Type B pancreatic cell (in vitro differentiated cells): ENCODE measurements around the gene SWT1. TPM values are rescaled to one million over a fixed set of nuclear protein-coding genes. Genes with fewer than 3 reads are reported as not detected.

Experiments used
- DNase-seq: peaks from one replicate; pipeline ENCODE4 v3.0.0; 2021; ENCODE audit warnings: mixed read lengths; ENCODE audit not compliant: unreplicated experiment; ENCODE audit errors: extremely low spot score
- H3K27ac Mint-ChIP-seq: 2 replicates; pipeline ENCODE4 v1.8.0; 2021; ENCODE audit warnings: mild to moderate bottlenecking, mixed read lengths
- H3K27me3 Mint-ChIP-seq: 2 replicates; pipeline ENCODE4 v1.8.0; 2021; ENCODE audit warnings: mixed read lengths
- H3K36me3 Mint-ChIP-seq: 2 replicates; pipeline ENCODE4 v1.8.0; 2021; ENCODE audit warnings: mixed read lengths
- H3K4me1 Mint-ChIP-seq: one replicate; pipeline ENCODE4 v1.8.0; 2021; ENCODE audit warnings: mixed read lengths; ENCODE audit not compliant: unreplicated experiment
- H3K4me3 Mint-ChIP-seq: 2 replicates; pipeline ENCODE4 v1.8.0; 2021; ENCODE audit warnings: mild to moderate bottlenecking, mixed read lengths
- H3K9me3 Mint-ChIP-seq: 2 replicates; pipeline ENCODE4 v1.8.0; 2021; ENCODE audit warnings: mixed read lengths
- total RNA-seq: library from RNA; stranded (reverse); gene quantifications from 2 replicates; pipeline ENCODE4 v1.2.1, GENCODE V29; 2021; ENCODE audit warnings: low replicate concordance
- TF ChIP-seq, protein P1 (sequence below): fragments of 200-600 bp; sonication (generic); conservative IDR thresholded peaks from 2 replicates; pipeline ENCODE4 v1.5.0; 2021; ENCODE audit warnings: antibody characterized with exemption, mild to moderate bottlenecking

SWT1 gene
- total RNA-seq, 1 donor from 2014 or later = 6.2 TPM

DNA sequence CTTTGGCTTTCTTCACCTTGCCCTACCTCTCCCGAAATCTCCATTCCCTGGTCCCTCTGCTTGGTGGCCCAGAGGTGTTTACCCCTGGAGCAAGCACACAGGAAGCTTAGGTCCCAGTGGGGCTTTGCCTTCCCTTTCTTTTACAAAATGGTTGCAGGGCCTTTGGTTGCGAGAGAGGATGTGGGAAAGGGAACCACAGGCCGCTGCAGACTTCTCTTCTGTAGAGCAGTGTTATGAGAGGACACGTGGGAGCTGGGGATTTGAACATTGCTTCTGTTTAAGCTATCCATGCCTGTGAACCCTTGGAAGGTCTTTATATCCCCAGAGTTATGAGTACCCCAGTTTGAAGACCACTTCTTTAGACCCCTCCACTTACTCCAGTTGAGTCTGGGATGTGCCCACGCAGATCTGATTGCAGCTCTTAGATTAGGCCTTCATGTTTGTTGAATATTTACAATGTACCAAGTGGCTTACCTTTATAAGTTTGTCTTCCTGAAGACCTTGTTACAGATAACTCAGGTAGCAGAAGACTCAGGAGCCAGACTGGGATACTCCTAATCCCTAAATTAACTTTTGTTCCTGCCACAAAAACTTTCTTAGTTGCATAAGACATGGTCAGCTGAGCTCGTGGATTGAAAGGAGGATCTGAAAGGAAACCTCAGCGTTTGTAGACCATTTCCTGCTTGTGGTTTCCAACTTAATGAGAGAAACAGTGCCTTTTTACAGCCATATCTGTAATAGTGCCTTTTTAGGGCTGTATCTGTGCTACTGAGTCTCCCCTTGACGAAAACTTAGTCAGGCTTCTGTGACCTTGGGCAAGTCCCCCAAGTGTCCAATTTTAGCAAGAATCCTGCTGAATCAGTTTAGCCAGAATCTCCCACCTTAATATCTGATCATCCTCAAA is 182.0 kb downstream of the SWT1 start:
- H3K4me3 Mint-ChIP-seq = no peak overlapping the region
- H3K27ac Mint-ChIP-seq = no peak overlapping the region

DNA sequence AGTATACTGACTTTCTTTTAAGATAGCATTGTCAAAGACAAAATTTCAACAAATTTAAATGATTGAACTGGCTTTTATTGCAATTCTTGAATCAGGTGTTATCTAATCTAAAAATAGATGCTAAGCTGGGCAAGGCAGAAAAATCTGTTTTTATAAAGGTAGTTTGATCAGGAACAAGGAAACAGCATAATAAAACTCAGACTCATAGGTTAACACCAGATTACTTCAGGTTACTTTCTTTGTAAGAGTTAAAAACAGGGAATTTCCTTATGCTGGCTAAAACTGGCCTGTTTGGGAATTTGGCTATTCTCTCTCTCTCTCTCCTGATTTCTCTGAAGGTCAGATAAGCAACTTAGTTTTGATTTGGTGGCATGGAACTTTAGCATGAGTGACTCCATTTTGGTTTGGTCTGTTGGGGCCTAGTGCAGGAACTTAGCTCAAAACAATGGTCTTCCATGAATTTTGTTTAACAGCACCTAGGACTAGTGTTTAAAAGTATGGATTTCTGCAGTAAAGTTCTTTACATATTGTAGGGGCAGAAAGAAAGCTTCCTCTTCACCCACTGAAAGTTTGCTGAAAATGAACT is 184.3 kb downstream of the SWT1 start:
- Mint-ChIP-seq H3K36me3 (no peaks in the 10 kb centered on the region), H3K4me1 (peaks cover 5% of the 10 kb centered on the region), H3K4me3 (no peak overlapping the region), H3K9me3 (peaks cover 5% of the 10 kb centered on the region), H3K27me3 (no peaks in the 10 kb centered on the region), H3K27ac (no peak overlapping the region)
- TF ChIP-seq, protein P1, sequence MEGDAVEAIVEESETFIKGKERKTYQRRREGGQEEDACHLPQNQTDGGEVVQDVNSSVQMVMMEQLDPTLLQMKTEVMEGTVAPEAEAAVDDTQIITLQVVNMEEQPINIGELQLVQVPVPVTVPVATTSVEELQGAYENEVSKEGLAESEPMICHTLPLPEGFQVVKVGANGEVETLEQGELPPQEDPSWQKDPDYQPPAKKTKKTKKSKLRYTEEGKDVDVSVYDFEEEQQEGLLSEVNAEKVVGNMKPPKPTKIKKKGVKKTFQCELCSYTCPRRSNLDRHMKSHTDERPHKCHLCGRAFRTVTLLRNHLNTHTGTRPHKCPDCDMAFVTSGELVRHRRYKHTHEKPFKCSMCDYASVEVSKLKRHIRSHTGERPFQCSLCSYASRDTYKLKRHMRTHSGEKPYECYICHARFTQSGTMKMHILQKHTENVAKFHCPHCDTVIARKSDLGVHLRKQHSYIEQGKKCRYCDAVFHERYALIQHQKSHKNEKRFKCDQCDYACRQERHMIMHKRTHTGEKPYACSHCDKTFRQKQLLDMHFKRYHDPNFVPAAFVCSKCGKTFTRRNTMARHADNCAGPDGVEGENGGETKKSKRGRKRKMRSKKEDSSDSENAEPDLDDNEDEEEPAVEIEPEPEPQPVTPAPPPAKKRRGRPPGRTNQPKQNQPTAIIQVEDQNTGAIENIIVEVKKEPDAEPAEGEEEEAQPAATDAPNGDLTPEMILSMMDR = no peak
- no peak for DNase-seq

More for the DNA sequence above, 182.0 kb downstream of the SWT1 start:
- Mint-ChIP-seq H3K9me3 (no peaks in the 10 kb centered on the region), H3K36me3 (no peaks in the 10 kb centered on the region), H3K27me3 (no peaks in the 10 kb centered on the region), H3K4me1 (no peaks in the 10 kb centered on the region)
- TF ChIP-seq, protein P1 = no peak
- no peak for DNase-seq

Other genes with a start within 250 kb of the SWT1 start
- 3.1 and 3.5 TPM in 2 replicates for gene NIBAN1, start 182.7 kb upstream of the SWT1 start, total RNA-seq
- 17.6 and 31.0 TPM in 2 replicates for gene RNF2, start 111.6 kb upstream of the SWT1 start, total RNA-seq
- 20.8 and 21.6 TPM in 2 replicates for gene TRMT1L, start 214 bp upstream of the SWT1 start, total RNA-seq
- gene IVNS1ABP, start 160.1 kb downstream of the SWT1 start, total RNA-seq = 63.7 and 98.2 TPM in 2 replicates